HG03139 (cell line): ENCODE measurements around the gene TNPO1.

Experiments used
- ATAC-seq: cut with Tn5 transposase; IDR thresholded peaks from one replicate; pipeline ENCODE4 v1.9.1; 2021; ENCODE audit not compliant: unreplicated experiment

The TNPO1 gene

DNA sequence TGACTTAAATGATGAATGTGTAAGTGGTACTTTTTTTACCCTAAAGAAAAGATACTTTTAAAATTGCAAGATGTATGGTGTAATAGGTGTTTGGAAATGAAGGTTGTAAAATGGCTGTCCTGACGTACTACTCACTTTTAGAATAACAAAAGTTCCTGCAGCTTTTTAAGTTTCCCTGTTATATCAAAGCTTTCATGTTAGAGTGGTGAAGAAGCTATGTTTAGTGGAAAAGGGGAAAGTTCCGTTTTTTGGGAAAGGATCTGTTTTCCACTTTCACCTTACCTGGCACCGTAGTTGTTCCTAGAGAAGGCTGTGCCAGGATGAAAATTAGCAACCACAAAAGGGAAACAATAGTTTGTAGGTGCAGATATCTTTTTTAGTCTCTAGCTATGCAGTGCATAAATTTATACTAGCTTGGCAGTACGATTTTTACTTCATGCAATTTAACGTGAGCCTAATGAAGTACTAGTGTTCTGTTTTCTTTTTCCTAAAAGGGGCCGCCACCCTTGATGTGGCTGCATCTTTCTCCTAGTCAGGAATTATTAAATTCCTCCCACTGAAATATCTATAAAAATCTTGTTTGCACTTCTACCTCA, 1.3 kb downstream of the TNPO1 start:
- no peak for ATAC-seq

DNA sequence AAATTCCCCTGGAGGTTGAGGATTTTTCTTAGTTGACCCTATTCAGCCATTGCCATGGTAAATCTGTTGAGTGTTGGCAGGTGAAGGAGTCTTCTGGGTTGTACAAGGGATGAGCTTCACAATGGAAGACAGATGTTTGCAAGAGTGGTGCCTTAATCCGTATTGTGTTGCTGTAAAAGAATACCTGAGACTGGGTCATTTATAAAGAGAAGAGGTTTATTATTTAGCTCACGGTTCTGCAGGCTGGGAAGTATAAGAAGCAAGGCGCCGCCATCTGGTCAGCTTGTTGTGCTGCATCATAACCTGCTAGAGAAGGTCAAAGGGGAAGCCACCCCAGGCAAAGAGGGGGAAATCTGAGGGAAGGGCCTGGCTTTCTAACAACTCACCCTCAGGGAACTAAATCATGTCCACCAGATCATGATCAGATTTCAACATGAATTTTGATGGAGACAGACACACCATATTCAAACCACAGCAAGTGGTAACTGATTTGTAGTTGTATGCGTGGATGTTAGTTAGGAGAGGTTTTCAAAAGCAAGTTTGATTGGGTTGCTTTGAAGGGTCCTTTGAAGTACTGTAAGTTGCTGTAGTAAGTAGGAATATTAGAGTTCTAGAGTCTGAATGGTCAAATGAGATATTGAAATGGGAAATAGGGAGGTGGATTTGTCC, 2.5 kb downstream of the TNPO1 start:
- peak; percentile 27 for ATAC-seq

DNA sequence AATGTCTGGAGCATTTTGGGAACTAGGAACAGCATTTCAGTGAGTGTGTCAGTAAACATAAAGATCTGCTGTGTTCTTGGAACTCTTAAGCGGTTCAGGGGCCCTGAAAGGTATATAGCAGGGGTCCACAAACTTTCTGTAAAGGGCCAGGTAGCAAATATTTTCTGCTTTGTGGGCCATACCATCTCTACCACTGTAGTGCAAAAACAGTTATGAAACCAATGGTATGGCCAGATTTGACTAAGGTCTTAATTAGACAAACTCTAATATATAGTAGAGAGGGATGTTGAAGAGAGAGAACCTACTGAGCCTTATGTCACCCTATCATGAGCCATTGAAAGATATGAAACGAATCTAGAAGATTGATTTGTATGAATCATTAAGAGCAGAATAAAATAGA, 5.3 kb downstream of the TNPO1 start:
- ATAC-seq: no peak

DNA sequence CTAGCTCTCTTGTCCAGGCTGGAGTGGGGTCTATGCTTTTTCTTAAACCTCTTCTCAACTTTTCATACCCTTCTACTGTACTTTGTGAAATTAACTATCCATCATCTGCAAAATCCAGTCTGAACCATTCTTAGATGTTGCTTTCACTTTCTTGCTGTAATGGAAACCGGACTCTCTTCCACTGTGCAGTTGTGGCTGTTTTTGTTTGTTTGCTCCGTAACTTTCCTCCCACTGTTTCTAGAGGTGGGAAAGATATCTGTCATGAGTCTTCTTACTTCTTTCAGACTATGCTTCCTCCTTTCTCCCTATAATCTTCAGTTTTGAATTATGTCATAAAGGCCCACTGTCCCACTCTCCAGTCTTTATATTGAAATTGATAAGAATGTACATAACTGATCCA, 6.5 kb downstream of the TNPO1 start:
- no peak for ATAC-seq

DNA sequence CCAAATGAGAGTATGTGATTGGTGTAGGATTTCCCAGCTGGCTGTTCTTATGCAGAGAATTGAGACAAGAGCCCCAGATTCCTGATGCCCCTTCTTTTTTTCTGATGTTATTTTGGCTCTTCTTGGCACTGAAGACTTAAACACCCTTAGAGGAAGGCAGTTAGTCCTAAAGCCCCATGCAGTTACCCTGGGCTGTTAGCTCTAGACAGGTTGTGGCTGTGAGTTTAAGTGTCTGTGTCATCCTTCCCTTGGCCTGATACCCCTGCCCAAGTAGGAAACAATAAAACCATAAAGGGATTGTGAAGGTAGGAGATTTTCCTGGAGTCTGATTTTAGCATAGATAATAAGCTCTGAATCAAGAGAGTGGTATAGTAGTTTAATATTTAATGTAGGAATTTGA, 13.2 kb downstream of the TNPO1 start:
- ATAC-seq: no peak

DNA sequence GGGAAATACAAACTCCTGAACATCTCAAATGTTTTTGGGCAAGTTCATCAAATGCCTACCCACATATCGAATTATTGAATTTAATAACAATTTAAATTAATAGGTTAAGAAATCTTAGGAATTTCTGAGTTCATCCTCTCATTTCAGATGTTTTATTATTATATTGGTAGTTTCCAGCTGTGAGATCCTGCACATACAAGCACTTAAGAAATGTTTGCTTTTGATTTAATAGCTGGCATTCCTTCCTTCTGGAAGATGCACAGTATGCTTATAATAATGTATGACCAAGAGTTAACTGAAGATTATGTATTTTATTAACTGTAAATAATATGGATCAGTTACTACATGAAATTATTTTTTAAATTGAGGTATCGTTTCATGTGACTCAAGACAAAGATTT, 13.9 kb downstream of the TNPO1 start:
- no peak for ATAC-seq

DNA sequence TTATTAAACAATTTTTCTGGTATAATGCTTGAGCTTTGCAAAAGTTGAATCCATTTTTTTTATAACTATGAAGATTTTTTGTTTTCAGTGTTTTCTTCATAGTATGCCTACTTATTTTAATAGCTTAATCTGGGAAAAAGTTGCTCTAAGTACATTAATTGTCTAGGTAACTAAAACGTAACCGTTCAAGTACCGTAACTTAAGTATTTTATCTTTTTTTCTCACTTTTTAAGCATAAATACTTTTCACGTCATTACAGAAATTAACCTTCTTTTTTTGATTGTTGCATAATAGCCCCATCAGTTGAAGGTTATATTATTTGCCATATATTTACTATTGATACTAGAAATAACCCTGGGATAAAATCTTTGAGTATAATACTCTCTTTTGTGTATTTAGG, 15.2 kb downstream of the TNPO1 start:
- ATAC-seq: no peak

DNA sequence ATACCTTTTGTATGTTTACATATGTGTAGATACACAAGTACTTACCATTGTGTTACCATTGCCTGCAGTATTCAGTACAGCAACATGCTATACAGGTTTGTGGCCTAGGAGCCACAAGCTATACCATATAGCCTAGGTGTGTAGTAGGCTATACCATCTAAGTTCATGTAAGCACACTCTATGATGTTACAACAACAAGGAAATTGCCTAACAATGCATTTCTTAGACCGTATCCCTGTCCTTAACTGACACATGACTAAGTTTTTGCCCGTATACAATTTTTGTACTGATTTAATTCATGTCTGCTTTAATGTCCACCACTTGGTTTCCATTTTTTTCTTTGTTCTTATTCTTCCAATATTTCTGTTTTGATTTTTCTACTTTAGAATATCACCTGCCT, 18.5 kb downstream of the TNPO1 start:
- no peak for ATAC-seq

DNA sequence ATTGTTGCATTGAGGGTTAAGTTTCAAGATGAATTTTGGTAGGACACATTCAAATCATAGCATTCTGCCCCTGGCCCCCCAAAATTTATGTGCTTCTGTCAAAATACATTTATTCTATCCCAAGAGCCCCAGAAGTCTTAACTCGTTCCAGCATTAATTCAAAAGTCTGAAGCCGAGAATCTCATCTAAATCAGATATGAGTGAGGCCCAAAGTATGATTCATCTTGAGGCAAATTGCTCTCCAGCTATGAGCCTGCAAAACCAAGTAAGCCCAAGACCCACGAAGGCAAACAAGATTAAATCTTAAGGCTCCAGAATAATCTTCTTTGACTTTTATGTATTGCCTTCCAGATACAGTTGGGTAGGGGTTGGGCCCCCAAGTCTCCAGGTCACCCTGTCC, 19.2 kb downstream of the TNPO1 start:
- ATAC-seq: no peak

DNA sequence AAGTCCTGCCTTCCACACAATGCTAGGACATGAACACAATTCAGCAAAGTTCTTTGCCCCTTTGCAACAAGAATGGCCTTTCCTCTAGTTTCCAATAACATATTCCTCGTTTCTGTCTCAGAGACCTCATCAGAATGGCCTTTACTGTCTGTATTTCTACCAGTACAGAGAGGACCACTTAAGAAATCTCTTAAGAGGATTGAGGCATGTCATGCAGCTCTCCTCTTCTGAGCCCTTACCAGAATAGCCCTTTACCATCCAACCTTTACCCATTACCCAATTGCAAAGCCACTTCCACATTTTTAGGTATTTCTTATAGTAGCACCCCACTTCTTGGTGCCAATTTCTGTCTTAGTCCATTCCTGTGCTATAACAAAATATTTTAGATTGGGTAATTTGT, 20.3 kb downstream of the TNPO1 start:
- ATAC-seq: no peak

DNA sequence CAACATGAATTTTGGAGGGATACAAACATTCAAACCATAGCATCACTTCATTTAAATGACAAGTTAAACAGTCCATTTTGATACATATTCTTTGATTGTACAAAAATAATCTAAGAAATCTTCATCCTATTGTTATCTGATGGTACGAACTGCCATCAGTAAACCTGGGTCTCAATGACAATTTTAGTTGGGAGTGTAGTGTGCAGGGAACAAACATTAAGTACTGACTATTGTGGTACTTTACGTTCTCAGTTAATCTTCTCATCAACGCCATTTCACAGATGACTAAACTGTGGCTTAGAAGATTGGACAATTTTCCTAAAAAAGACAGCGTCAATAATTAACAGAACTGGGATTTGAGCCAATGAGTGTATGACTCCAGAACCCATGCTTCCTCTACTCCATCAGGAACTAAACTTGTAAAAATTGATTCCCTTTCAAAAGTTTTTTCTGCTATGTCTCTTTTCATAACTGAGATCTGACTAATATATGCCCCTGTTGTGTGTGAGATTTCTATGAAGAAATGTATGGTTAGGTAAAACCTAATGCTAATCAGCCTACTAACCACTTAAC, 21.1 kb downstream of the TNPO1 start:
- ATAC-seq: no peak

DNA sequence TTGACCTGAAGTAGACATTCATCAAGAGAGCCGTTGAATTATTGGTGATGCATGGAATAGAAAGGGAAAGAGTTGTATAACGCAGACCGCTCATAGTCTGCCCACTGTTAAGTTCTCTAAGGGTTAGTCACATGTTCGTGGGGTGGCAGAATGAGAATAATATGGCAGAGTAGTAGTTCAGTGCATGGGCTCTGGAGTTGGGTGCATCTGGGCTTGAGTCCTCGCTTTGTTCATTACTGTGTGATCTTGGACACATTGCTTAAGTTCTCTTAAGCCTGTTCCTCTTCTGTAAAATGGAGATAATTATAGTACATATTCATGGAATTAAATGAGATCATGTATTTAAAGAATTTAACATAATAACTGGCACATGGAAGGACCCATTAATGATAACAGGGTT, 23.6 kb downstream of the TNPO1 start:
- no peak for ATAC-seq

DNA sequence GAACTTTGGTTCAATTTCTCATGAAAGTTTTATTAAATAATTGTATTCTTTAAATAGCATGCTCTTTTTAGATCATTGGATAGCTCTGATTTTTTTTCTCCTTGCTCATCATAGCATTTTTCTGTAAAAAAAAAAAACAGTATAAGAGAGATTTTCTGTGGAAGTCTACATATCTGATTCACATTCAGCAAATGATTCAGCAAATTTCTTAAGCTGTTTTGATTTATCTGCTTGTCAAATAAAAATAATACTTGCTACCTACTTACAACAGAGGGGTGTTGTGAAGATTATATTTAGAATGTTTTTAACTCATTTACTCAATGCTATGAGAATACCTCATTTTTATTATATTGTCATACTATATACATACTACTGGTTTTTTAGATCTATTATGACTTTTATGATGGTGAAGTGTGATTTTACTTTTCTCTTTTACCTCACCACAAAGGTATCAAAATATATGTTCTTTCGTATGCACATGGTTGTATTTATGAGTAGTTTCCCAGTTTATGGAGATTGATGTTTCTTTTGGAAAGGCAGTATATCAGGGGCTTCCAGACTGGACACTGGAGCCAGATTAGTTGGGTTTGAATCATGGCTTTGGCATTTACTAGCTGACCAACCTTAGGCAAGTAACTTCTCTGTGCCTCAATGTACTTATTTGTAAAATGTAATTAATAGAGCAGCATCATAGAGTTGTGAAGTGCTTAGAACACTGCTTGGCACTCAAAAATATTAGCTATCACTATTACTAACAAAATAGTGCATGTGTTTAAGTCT, 25.5 kb downstream of the TNPO1 start:
- ATAC-seq: no peak

DNA sequence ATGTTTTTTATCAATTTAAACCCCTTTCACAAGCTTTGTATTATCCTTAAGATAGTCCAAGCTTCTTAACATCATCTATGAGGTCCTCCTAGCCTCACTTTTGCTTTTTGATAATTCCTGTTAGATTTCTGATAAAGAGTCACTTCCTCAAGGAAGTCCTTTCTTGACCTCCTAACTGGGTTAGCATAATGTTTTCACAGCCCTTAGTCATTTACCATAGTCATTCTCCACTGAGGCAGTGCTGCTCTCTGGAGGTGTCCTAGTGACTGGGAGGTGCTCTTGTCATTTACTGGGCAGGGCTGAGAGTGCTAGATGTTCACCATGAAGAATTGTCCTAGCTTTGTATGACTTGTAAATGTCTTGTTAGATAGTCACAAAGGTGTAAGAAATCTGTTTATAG, 26.4 kb downstream of the TNPO1 start:
- no peak for ATAC-seq

DNA sequence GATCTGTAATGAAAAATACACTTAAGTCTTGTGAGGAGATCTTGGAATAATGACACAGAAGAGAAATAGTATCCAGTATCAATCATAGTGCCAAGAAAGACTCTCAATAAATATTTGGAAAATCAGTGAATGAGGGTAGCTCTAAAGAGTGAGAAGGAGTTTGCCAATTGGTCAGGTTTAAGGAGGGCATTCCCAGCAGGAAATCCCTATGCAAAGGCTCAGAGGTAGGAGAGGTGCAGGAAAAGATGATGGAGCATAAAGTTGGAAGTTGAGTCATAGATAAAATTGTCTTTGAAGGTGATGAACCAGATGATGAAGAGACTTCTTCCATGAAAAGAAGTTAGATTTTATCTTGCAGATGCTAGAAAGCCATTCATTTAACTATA, 27.8 kb downstream of the TNPO1 start:
- ATAC-seq: no peak

DNA sequence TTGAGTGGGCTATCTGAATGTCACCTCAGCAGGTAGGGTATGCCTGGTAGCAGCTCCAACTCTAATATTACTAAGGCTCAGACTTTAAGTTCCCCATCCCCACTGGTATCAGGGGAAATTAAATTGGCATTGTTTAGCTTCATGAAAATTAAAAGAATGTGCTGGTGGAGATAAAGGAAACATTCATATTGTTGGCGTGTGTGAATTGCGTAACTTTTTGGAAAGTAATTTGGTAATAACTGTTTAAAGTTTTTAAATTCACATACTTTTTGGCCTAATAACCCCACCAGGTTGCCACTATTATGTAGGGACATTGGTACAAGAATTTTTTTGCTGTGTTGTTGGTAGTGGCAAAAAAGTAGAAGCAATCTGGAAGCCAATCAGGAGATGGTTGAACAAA, 29.4 kb downstream of the TNPO1 start:
- no peak for ATAC-seq

DNA sequence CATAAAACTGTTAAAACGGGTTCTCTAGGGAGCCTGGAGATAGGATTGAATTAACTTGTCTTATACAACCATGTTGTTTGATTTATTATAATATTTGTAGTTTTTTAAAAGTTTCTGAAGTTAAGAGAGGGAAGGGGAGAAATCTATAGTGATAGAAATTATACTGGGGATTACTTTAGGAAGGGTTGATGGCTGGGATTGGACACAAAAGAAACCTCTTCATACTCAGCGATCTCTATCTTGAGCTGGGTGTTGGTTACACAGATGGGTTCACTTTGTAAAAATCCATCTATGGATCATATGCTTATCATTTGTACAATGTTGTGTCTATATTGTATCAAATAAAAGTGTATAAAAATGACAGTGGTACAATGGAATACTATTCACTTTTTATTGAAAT, 30.0 kb downstream of the TNPO1 start:
- no peak for ATAC-seq

DNA sequence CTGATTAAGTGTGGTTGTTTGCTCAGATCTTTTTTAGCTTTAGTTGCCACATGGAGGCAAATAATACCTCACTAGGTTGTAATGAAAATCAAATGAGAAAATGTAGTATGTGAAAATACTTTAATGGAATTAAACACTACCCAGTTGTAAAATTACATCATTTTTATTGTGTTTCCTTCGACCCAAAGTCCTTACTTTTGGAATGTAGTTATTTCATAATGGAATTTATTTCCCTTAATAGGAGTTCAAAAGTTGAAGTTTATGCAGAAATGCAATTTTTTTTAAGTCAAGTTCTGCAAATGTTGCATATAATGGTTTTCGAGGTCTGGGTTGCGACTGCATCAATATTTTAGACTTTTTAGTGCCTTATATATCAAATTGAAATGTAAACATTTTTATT, 31.0 kb downstream of the TNPO1 start:
- no peak for ATAC-seq

DNA sequence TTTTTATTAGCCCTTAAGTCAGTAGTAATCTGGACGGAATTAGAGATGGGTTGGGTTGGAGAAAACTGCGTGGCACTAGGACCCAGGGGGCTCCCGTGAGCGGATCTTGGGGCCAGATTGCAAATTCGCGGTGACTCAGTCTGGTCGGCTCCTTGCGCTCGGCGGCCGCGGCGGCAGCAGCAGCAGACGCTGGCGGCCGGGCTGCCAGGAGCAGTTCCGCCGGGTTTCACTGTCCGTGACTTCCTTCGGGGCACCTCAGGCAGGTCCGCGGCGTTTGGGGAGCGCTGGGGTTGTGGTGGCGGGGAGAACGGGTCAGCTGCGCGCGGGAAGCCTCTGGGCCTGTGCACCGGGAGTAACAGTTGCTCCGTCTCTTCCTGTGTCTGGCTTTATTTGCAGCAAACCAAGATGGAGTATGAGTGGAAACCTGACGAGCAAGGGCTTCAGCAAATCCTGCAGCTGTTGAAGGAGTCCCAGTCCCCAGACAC, 31.6 kb downstream of the TNPO1 start:
- ATAC-seq: peak; percentile 77

DNA sequence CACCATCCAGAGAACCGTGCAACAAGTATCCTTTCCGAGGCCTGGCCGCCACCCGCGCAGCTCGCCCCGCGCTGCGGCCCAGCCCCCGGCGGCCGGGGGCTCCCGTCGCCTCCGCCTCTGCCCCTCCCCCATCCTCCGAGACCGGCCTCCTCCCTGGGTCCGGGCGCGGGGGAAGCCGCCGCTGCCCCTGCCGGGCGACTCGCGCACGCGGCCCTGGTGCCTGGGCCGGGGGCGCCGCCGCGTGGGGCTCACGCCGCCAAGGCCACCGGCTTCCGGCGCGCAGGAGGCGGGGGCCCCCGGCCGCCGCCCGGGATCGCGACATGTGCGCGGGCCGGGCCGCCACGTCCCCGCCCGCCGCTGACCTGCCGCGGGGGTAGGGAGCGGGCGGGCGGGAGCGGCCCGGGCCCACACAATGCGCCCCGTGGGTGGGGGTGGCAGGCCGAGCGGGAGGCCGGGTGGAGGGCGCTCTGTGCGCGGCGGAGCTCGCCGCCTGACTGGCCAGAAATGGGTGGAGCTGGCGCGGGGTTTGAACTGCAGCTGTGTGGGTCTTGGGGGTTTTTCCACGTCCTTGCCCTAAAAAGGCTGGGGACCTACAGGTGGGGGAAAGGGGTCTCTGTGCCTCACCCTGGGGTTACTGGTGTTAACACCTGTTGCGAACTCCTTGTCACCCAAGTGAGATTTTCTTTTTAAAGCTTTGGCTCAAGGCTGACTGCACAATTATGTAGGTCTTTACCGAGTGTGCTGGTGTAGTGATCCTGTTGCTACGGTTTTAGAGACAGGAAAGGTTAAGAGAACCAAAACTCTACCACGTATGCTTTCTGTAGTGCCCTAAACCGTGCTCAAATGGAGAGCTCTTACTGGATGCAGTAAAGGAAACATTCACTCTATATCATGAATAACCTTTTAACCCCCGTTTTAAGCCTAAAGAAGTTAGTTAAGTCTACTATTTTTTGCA, 32.3 kb downstream of the TNPO1 start:
- peak; percentile 48 for ATAC-seq

DNA sequence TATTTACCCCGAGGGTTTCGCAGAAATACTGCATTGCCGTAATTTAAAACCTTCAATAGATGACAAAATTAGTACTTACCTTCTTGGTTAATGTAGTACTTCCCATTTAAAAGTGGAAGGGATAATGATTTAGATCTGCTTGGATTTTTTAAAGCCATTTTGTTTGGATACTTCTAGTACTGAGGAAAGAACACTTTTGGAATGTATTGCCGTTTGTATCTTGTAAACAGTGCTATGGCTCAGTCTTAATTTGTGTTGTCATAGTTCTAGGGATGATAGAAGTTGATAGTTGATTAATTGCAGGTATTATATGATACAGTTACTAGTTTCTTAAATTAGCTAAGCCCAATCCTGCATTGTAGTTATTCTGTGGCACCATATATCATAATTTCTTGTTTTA, 33.1 kb downstream of the TNPO1 start:
- no peak for ATAC-seq
